COR-L47 (cell line): ENCODE results near the gene NBEA.

Experiments used
- DNase-seq: peaks from one replicate; lab custom pipeline; 2025; lab: John Stamatoyannopoulos, UW

NBEA gene

GRCh38 chr13:35512271-35512920, 570.3 kb downstream of the NBEA start:
- DNase-seq = no peak

- peak; percentile 47 for DNase-seq
These were observed 572.0 kb downstream of the NBEA start for GRCh38 chr13:35514061-35514477.

GRCh38 chr13:35514801-35515502, 572.9 kb downstream of the NBEA start:
- peak; percentile 53 for DNase-seq

GRCh38 chr13:35518337-35518946, 576.4 kb downstream of the NBEA start:
- DNase-seq = no peak

GRCh38 chr13:35524171-35524570, 582.1 kb downstream of the NBEA start:
- no peak for DNase-seq

GRCh38 chr13:35526577-35526976, 584.5 kb downstream of the NBEA start:
- DNase-seq = no peak

- DNase-seq = no peak
These were observed 585.4 kb downstream of the NBEA start for GRCh38 chr13:35527451-35527850.

GRCh38 chr13:35530147-35530546, 588.1 kb downstream of the NBEA start:
- no peak for DNase-seq

GRCh38 chr13:35530581-35530980, 588.5 kb downstream of the NBEA start:
- DNase-seq = no peak

- no peak for DNase-seq
These were observed 589.5 kb downstream of the NBEA start for GRCh38 chr13:35531526-35531925.

GRCh38 chr13:35534343-35534742, 592.3 kb downstream of the NBEA start:
- DNase-seq = no peak

GRCh38 chr13:35548790-35549189, 606.7 kb downstream of the NBEA start:
- no peak for DNase-seq

GRCh38 chr13:35549481-35549880, 607.4 kb downstream of the NBEA start:
- no peak for DNase-seq

- no peak for DNase-seq
These were observed 610.2 kb downstream of the NBEA start for GRCh38 chr13:35552172-35552844.

- no peak for DNase-seq
These were observed 613.0 kb downstream of the NBEA start for GRCh38 chr13:35554972-35555623.

GRCh38 chr13:35557475-35557874, 615.4 kb downstream of the NBEA start:
- DNase-seq = no peak

GRCh38 chr13:35561540-35561939, 619.5 kb downstream of the NBEA start:
- no peak for DNase-seq

GRCh38 chr13:35565273-35565672, 623.2 kb downstream of the NBEA start:
- no peak for DNase-seq

- no peak for DNase-seq
These were observed 624.3 kb downstream of the NBEA start for GRCh38 chr13:35566340-35566739.

- DNase-seq = no peak
These were observed 625.4 kb downstream of the NBEA start for GRCh38 chr13:35567406-35567980.

- DNase-seq = no peak
These were observed 631.6 kb downstream of the NBEA start for GRCh38 chr13:35573639-35574038.

GRCh38 chr13:35592457-35592856, 650.4 kb downstream of the NBEA start:
- no peak for DNase-seq
